Stomach smooth muscle (tissue), 2 donors: ENCODE results near the gene WDCP.

Experiments used
- H3K27ac ChIP-seq: one replicate; pipeline ENCODE4 v1.7.0; 2013; ENCODE audit warnings: mild to moderate bottlenecking, low read length, inconsistent platforms
- H3K27me3 ChIP-seq, 2 donors: one replicate each; pipeline ENCODE4 v1.7.0; 2013; ENCODE audit warnings: low read length in 2 of 2; ENCODE audit not compliant: insufficient read depth in 2 of 2, control insufficient read depth in 1 of 2
- H3K36me3 ChIP-seq, 2 donors: one replicate each; pipeline ENCODE4 v1.7.0; 2013; ENCODE audit warnings: low read length in 2 of 2; ENCODE audit not compliant: control insufficient read depth in 2 of 2, insufficient read depth in 2 of 2
- H3K4me1 ChIP-seq: one replicate; pipeline ENCODE4 v1.7.0; 2013; ENCODE audit warnings: low read length; ENCODE audit not compliant: control insufficient read depth, insufficient read depth
- H3K4me3 ChIP-seq, 2 donors: one replicate each; pipeline ENCODE4 v1.7.0; 2013; ENCODE audit warnings: low read length in 2 of 2
- H3K9ac ChIP-seq, 2 donors: one replicate each; pipeline ENCODE4 v1.7.0; 2013; ENCODE audit warnings: low read length in 2 of 2, mild to moderate bottlenecking in 1 of 2
- H3K9me3 ChIP-seq, 2 donors: one replicate each; pipeline ENCODE4 v1.7.0; 2013; ENCODE audit warnings: low read length in 2 of 2; ENCODE audit not compliant: control insufficient read depth in 2 of 2
- donor health status: healthy.
- donor health status: Pancreatic carcinoma.

WDCP gene

DNA sequence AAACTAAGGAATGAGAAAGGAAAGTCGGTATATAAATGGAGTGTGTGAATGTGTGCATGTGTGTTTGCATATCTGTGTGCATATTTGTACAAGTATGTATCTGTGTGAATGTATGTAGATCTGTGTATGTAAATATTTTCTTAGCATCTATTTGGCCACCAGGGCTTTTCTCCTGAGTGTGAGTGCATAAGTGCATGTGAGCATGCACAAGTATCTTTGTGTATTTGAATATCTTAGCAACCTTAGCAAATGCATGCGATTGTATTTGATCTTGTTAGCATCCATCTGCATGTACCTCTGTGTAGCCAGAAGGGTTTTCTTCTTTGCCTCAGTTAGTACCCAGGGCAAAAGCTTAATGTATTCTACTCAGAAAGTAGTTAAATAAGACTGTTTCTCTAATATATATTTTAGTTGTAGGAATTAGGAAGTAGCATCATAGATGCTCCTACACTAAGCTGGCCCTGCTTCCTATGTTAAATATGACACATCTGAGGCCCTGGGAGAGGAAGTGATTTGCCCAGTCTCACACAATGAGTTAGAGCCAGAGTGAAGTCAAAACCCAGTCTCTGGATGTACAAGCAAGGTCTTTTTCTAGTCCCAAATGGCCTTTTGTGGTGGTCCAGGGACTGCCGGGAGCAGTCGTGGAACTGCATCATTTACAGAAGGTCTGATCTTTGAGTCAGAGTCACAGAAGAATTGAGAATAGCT, 11.5 kb upstream of the WDCP start:
- no peak overlapping the region for H3K9ac ChIP-seq
- H3K27me3 ChIP-seq = no peaks in the 10 kb centered on the region
- H3K4me1 ChIP-seq = no peaks in the 10 kb centered on the region
- H3K27ac ChIP-seq = no peak overlapping the region
- no peak overlapping the region for H3K4me3 ChIP-seq
- H3K9me3 ChIP-seq = no peaks in the 10 kb centered on the region
- no peaks in the 10 kb centered on the region for H3K36me3 ChIP-seq

GRCh38 chr2:24055750-24056149, 8.6 kb upstream of the WDCP start:
- H3K27me3 ChIP-seq = no peaks in the 10 kb centered on the region
- no peak overlapping the region for H3K9ac ChIP-seq
- no peaks in the 10 kb centered on the region for H3K36me3 ChIP-seq
- no peaks in the 10 kb centered on the region for H3K4me1 ChIP-seq
- H3K4me3 ChIP-seq = no peak overlapping the region
- H3K9me3 ChIP-seq = no peaks in the 10 kb centered on the region
- H3K27ac ChIP-seq = no peak overlapping the region

GRCh38 chr2:24054366-24055010, 7.3 kb upstream of the WDCP start:
- Histone ChIP-seq H3K4me3 (no peak overlapping the region), H3K36me3 (no peaks in the 10 kb centered on the region), H3K4me1 (peaks cover 8% of the 10 kb centered on the region), H3K27ac (no peak overlapping the region), H3K9ac (no peak overlapping the region), H3K27me3 (peaks cover 0 to under 1% of the 10 kb centered on the region in 2 donors), H3K9me3 (no peaks in the 10 kb centered on the region)

DNA sequence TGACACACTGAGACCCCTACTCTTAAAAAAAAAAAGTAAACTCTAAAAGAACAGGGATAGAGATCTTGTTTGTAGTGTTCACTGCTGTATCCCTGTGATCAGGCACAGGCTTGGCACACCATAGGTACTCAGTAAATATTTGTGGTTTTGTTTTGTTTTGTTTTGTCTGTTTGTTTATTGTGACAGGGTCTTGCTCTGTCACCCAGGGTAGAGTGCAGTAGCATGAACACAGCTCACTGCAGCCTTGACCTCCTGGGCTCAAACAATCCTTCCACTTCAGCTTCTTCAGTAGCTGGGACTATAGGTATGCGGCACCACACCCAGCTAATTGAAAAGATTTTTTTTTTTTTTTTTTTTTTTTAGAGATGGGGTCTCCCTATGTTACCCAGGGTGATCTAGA, 5.8 kb upstream of the WDCP start:
- H3K36me3 ChIP-seq = no peaks in the 10 kb centered on the region
- H3K4me3 ChIP-seq = no peak overlapping the region
- H3K27me3 ChIP-seq = peaks cover 0 to 7% of the 10 kb centered on the region in 2 donors
- H3K4me1 ChIP-seq = peaks cover 14% of the 10 kb centered on the region
- H3K9ac ChIP-seq = no peak overlapping the region
- no peaks in the 10 kb centered on the region for H3K9me3 ChIP-seq
- no peak overlapping the region for H3K27ac ChIP-seq

- H3K27me3 ChIP-seq = peaks cover 0 to 7% of the 10 kb centered on the region in 2 donors
- peaks cover 14% of the 10 kb centered on the region for H3K4me1 ChIP-seq
- no peak overlapping the region for H3K4me3 ChIP-seq
- H3K27ac ChIP-seq = no peak overlapping the region
- no peaks in the 10 kb centered on the region for H3K9me3 ChIP-seq
- H3K9ac ChIP-seq = no peak overlapping the region
- H3K36me3 ChIP-seq = no peaks in the 10 kb centered on the region
Observed at GRCh38 chr2:24051833-24052232, 4.6 kb upstream of the WDCP start.

- Histone ChIP-seq H3K27ac (no peak overlapping the region), H3K27me3 (peaks cover 0 to 7% of the 10 kb centered on the region in 2 donors), H3K4me1 (peaks cover 19% of the 10 kb centered on the region), H3K36me3 (no peaks in the 10 kb centered on the region), H3K9ac (peak overlapping the region; percentile 42 to 51), H3K4me3 (peak overlapping the region; percentile 59 to 71), H3K9me3 (no peaks in the 10 kb centered on the region)
Observed at GRCh38 chr2:24050041-24050979, 3.1 kb upstream of the WDCP start.

DNA sequence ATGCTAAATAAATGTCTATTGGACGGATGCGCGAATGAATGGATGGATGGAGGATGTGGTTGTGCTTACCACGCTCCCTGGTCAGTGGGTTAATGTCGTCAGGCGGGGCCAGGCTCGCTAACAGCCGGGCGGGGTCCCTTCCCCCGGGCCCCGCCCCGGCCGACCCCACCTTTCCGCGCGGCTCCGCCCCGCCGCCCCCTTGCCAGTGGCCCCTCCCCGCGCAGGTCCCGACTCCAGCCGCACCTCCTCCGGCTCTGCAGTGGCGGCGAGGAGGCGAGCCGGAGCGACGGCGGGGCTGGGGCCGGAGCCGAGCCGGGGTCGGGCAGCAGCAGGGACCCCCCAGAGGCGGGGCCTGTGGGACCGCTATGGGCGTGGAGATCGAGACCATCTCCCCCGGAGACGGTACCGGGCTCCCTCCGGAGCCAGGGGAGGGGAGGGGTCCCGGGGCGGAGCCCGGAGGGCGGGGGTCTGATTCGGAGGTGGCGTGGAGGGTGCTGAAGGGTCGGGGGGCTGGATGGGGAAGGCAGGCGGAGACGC, 2.4 kb upstream of the WDCP start, which contains the start of gene FKBP1B:
TSS of gene FKBP1B (plus strand) at position 257 of the 537 bp plus-strand sequence. CDS start at position 366, 109 bp downstream.
- Histone ChIP-seq H3K9ac (peak within 1 kb of the TSS; percentile 42 to 51), H3K27ac (no peak within 1 kb of the TSS)

GRCh38 chr2:24048769-24049484, 1.7 kb upstream of the WDCP start:
- peaks cover 0 to 7% of the 10 kb centered on the region in 2 donors for H3K27me3 ChIP-seq
- no peaks in the 10 kb centered on the region for H3K9me3 ChIP-seq
- no peaks in the 10 kb centered on the region for H3K36me3 ChIP-seq
- H3K4me1 ChIP-seq = peaks cover 19% of the 10 kb centered on the region
- H3K9ac ChIP-seq = no peak overlapping the region
- peak overlapping the region; percentile 59 to 71 for H3K4me3 ChIP-seq
- no peak overlapping the region for H3K27ac ChIP-seq

More for the DNA sequence above, 2.4 kb upstream of the WDCP start, which contains the start of gene FKBP1B:
- Histone ChIP-seq H3K4me3 (peak within 1 kb of the TSS; percentile 59 to 71), H3K9me3 (no peaks in the 10 kb centered on the region), H3K4me1 (peaks cover 19% of the 10 kb centered on the region), H3K27me3 (peaks cover 0 to 7% of the 10 kb centered on the region in 2 donors), H3K36me3 (no peaks in the 10 kb centered on the region)

DNA sequence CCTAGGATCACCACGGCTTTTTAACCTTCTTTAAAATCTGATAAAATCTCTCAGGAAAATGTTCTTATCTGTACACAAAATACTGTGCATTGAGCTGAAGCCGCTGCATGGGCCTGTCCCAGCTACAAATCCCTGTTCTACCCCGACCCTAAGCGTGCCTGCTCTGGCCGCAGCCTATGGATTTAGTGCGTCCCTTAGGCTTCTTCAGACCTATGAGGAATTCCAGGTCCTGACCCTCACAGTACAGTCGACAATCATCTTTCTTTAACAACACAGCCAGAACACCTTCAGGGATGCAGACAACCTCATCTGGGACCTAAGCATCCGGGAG, 477 bp upstream of the WDCP start:
- H3K27me3 ChIP-seq = peaks cover 0 to 7% of the 10 kb centered on the region in 2 donors
- no peaks in the 10 kb centered on the region for H3K36me3 ChIP-seq
- peak overlapping the region in 1 of 2 donors; percentile 36 for H3K9ac ChIP-seq
- H3K4me1 ChIP-seq = peaks cover 19% of the 10 kb centered on the region
- no peaks in the 10 kb centered on the region for H3K9me3 ChIP-seq
- H3K4me3 ChIP-seq = peak overlapping the region; percentile 91 to 98
- no peak overlapping the region for H3K27ac ChIP-seq

GRCh38 chr2:24046599-24046929, 627 bp downstream of the WDCP start:
- Histone ChIP-seq H3K9me3 (no peaks in the 10 kb centered on the region), H3K36me3 (no peaks in the 10 kb centered on the region), H3K27ac (no peak overlapping the region), H3K27me3 (peaks cover 0 to 7% of the 10 kb centered on the region in 2 donors), H3K9ac (peak overlapping the region; percentile 84 to 94), H3K4me1 (peaks cover 19% of the 10 kb centered on the region), H3K4me3 (peak overlapping the region; percentile 91 to 98)
